ENCODE data around the gene APBA1. TPM values are rescaled to one million over a fixed set of nuclear protein-coding genes. Genes with fewer than 3 reads are reported as not detected.

The APBA1 gene
- total and polyA plus RNA-seq, 2 of the 8 experiments (the other 6 are each of a cell fraction or from before 2014, with no cell fraction given) = 0.36 to 0.60 TPM

- TF ChIP-seq CHD7 (IDR thresholded peaks at IDR 0.05; ENCODE audit: insufficient replicate concordance, low read length) = no peak
- TF ChIP-seq BCL11A (IDR thresholded peaks at IDR 0.05; ENCODE audit: low read depth in 2 of 2, low read length in 2 of 2) = no peak
These were observed 582 bp upstream of the APBA1 start (continued) for GRCh38 chr9:69672596-69673310.

All from H1 (cell line).